GM18868 (cell line): ENCODE measurements around the gene UNKL.

Experiments
- ATAC-seq: cut with Tn5 transposase; IDR thresholded peaks from one replicate; pipeline ENCODE4 v1.9.1; 2021; ENCODE audit warnings: mild to moderate bottlenecking, moderate library complexity; ENCODE audit not compliant: unreplicated experiment

UNKL gene

GRCh38 chr16:1356061-1356900 is 58.2 kb downstream of the UNKL start:
- ATAC-seq: no peak

- ATAC-seq: no peak
Measured at GRCh38 chr16:1355591-1355990, 58.9 kb downstream of the UNKL start.

- no peak for ATAC-seq
Measured at GRCh38 chr16:1354815-1355540, 59.5 kb downstream of the UNKL start.

- peak; percentile 76 for ATAC-seq
Measured at GRCh38 chr16:1351582-1352362, 62.7 kb downstream of the UNKL start, which contains the start of the genes GNPTG and TSR3. Gene GNPTG (plus strand): TSS chr16:1351931. CDS start chr16:1351966, 35 bp downstream. Gene TSR3 (minus strand): TSS chr16:1351878. CDS start chr16:1351804, 74 bp downstream.

GRCh38 chr16:1351215-1351581 is 63.3 kb downstream of the UNKL start:
- ATAC-seq: no peak

- no peak for ATAC-seq
Measured at GRCh38 chr16:1350691-1351090, 63.8 kb downstream of the UNKL start.

GRCh38 chr16:1349951-1350350 is 64.6 kb downstream of the UNKL start:
- no peak for ATAC-seq

- no peak for ATAC-seq
Measured at GRCh38 chr16:1349351-1349750, 65.2 kb downstream of the UNKL start.

GRCh38 chr16:1348926-1349325 is 65.6 kb downstream of the UNKL start:
- ATAC-seq: no peak

GRCh38 chr16:1348441-1348840 is 66.1 kb downstream of the UNKL start:
- ATAC-seq: no peak

- no peak for ATAC-seq
Measured at GRCh38 chr16:1347962-1348361, 66.5 kb downstream of the UNKL start.

- no peak for ATAC-seq
Measured at GRCh38 chr16:1347286-1347855, 67.1 kb downstream of the UNKL start.

GRCh38 chr16:1346422-1347285 is 67.8 kb downstream of the UNKL start:
- ATAC-seq: no peak

- no peak for ATAC-seq
Measured at GRCh38 chr16:1345651-1346421, 68.7 kb downstream of the UNKL start.

GRCh38 chr16:1345087-1345486 is 69.4 kb downstream of the UNKL start:
- ATAC-seq: no peak

GRCh38 chr16:1344499-1344898 is 70.0 kb downstream of the UNKL start:
- no peak for ATAC-seq

GRCh38 chr16:1343428-1344242 is 70.9 kb downstream of the UNKL start:
- ATAC-seq: no peak
